SK-N-SH treated with all-trans-retinoic acid at 6 μM for 48 hours (cell line): ENCODE data around the gene LRRC14B.

Experiments used
- ATAC-seq: fragments of 200-7000 bp; cut with Tn5 transposase; 3 replicates; pipeline ENCODE4 v1.9.1; 2020; ENCODE audit warnings: mild to moderate bottlenecking, moderate library complexity
- ARNTL ChIP-seq: fragments of 450-650 bp; formaldehyde crosslinking; IDR thresholded peaks from 2 replicates; pipeline ENCODE4 v1.5.0; 2020; ENCODE audit warnings: low read depth, mild to moderate bottlenecking, moderate library complexity, borderline replicate concordance
- BACH2 ChIP-seq: fragments of 250-450 bp; sonication (Bioruptor Pico); IDR thresholded peaks from 2 replicates; pipeline ENCODE4 v1.9.0; 2021; ENCODE audit warnings: mild to moderate bottlenecking, borderline replicate concordance
- CSDC2 ChIP-seq: fragments of 250-450 bp; sonication (Bioruptor Pico); IDR thresholded peaks from 2 replicates; pipeline ENCODE4 v1.5.0; 2020; ENCODE audit warnings: mild to moderate bottlenecking, moderate library complexity
- ESRRG ChIP-seq: fragments of 250-450 bp; sonication (Bioruptor Pico); IDR thresholded peaks from 2 replicates; pipeline ENCODE4 v1.6.1; 2021; ENCODE audit warnings: mild to moderate bottlenecking
- GLIS3 ChIP-seq: fragments of 250-450 bp; sonication (Bioruptor Pico); IDR thresholded peaks from 2 replicates; pipeline ENCODE4 v1.5.0; 2020; ENCODE audit warnings: mild to moderate bottlenecking, moderate library complexity
- ISL1 ChIP-seq: fragments of 250-450 bp; sonication (Bioruptor Pico); IDR thresholded peaks from 2 replicates; pipeline ENCODE4 v2.1.2; 2022; ENCODE audit warnings: mild to moderate bottlenecking, moderate library complexity
- OSR1 ChIP-seq: fragments of 250-450 bp; sonication (Bioruptor Pico); IDR thresholded peaks from 2 replicates; pipeline ENCODE4 v1.8.0; 2022; ENCODE audit warnings: moderate library complexity, mild to moderate bottlenecking, inconsistent platforms
- PATZ1 ChIP-seq: fragments of 250-450 bp; sonication (Bioruptor Pico); IDR thresholded peaks from 2 replicates; pipeline ENCODE4 v1.8.0; 2020; ENCODE audit warnings: mild to moderate bottlenecking, moderate library complexity, borderline replicate concordance
- POU6F1 ChIP-seq: fragments of 250-450 bp; sonication (Bioruptor Pico); IDR thresholded peaks from 2 replicates; pipeline ENCODE4 v1.8.0; 2021; ENCODE audit warnings: low read depth, mild to moderate bottlenecking, moderate library complexity, borderline replicate concordance
- PPARA ChIP-seq: fragments of 250-450 bp; sonication (Bioruptor Pico); IDR thresholded peaks from 2 replicates; pipeline ENCODE4 v1.5.0; 2020; ENCODE audit warnings: mild to moderate bottlenecking, borderline replicate concordance
- RARB ChIP-seq: fragments of 250-450 bp; sonication (Bioruptor Pico); IDR thresholded peaks from 2 replicates; pipeline ENCODE4 v1.8.0; 2021; ENCODE audit warnings: mild to moderate bottlenecking, moderate library complexity
- SNAI2 ChIP-seq: fragments of 250-450 bp; sonication (Bioruptor Pico); IDR thresholded peaks from 2 replicates; pipeline ENCODE4 v1.5.0; 2020; ENCODE audit warnings: mild to moderate bottlenecking, moderate library complexity
- TCF4 ChIP-seq: fragments of 250-450 bp; sonication (Bioruptor Pico); IDR thresholded peaks from 2 replicates; pipeline ENCODE4 v1.8.0; 2021; ENCODE audit warnings: mild to moderate bottlenecking, moderate library complexity, borderline replicate concordance
- TOX ChIP-seq: fragments of 250-450 bp; sonication (Bioruptor Pico); IDR thresholded peaks from 2 replicates; pipeline ENCODE4 v1.8.0; 2021; ENCODE audit warnings: mild to moderate bottlenecking, moderate library complexity, borderline replicate concordance
- TSHZ2 ChIP-seq: fragments of 250-450 bp; sonication (Bioruptor Pico); IDR thresholded peaks from 2 replicates; pipeline ENCODE4 v1.5.0; 2020; ENCODE audit warnings: mild to moderate bottlenecking, moderate library complexity
- ZFP3 ChIP-seq: fragments of 250-450 bp; sonication (Bioruptor Pico); IDR thresholded peaks from 2 replicates; pipeline ENCODE4 v1.5.0; 2020; ENCODE audit warnings: mild to moderate bottlenecking, moderate library complexity
- ZFP30 ChIP-seq: fragments of 450-650 bp; formaldehyde crosslinking; IDR thresholded peaks from 2 replicates; pipeline ENCODE4 v1.5.0; 2022; ENCODE audit warnings: mild to moderate bottlenecking, moderate library complexity
- ZNF565 ChIP-seq: fragments of 450-650 bp; formaldehyde crosslinking; conservative IDR thresholded peaks from 2 replicates; pipeline ENCODE4 v1.5.0; 2020; ENCODE audit warnings: low read depth, mild to moderate bottlenecking, moderate library complexity
- ZNF70 ChIP-seq: fragments of 450-650 bp; formaldehyde crosslinking; IDR thresholded peaks from 2 replicates; pipeline ENCODE4 v1.5.0; 2020; ENCODE audit warnings: mild to moderate bottlenecking, moderate library complexity
- ZNF8 ChIP-seq: fragments of 450-650 bp; formaldehyde crosslinking; IDR thresholded peaks from 2 replicates; pipeline ENCODE4 v1.5.0; 2020; ENCODE audit warnings: mild to moderate bottlenecking, moderate library complexity

The LRRC14B gene

GRCh38 chr5:204966-205670 lies 13.8 kb downstream of the LRRC14B start:
- TF ChIP-seq ZFP3 (CRISPR knock-in tag): no peak
- TF ChIP-seq ISL1: no peak
- TF ChIP-seq ESRRG (CRISPR knock-in tag): no peak
- no peak for TF ChIP-seq GLIS3 (CRISPR knock-in tag)
- TF ChIP-seq ZNF8 (CRISPR knock-in tag): no peak
- TF ChIP-seq TOX (CRISPR knock-in tag): no peak
- no peak for TF ChIP-seq BACH2 (CRISPR knock-in tag)
- TF ChIP-seq SNAI2 (CRISPR knock-in tag): no peak
- no peak for TF ChIP-seq PATZ1 (CRISPR knock-in tag)
- TF ChIP-seq TCF4: no peak
- TF ChIP-seq CSDC2: no peak
- ATAC-seq: no peak

- peak; percentile 97 for ATAC-seq
- no peak for TF ChIP-seq GLIS3 (CRISPR knock-in tag)
- no peak for TF ChIP-seq ARNTL (CRISPR knock-in tag)
- no peak for TF ChIP-seq POU6F1
- no peak for TF ChIP-seq OSR1 (CRISPR knock-in tag)
- no peak for TF ChIP-seq ESRRG (CRISPR knock-in tag)
- TF ChIP-seq ZNF8 (CRISPR knock-in tag): no peak
- TF ChIP-seq ISL1: no peak
- TF ChIP-seq ZNF70 (CRISPR knock-in tag): no peak
- TF ChIP-seq TCF4: no peak
- no peak for TF ChIP-seq TOX (CRISPR knock-in tag)
- no peak for TF ChIP-seq TSHZ2 (CRISPR knock-in tag)
- no peak for TF ChIP-seq BACH2 (CRISPR knock-in tag)
- no peak for TF ChIP-seq PPARA
Measured at GRCh38 chr5:206406-206805, 15.1 kb downstream of the LRRC14B start.

GRCh38 chr5:206927-207536 lies 15.7 kb downstream of the LRRC14B start:
- no peak for TF ChIP-seq POU6F1
- TF ChIP-seq ZFP30 (CRISPR knock-in tag): no peak
- no peak for TF ChIP-seq PATZ1 (CRISPR knock-in tag)
- no peak for TF ChIP-seq SNAI2 (CRISPR knock-in tag)
- no peak for TF ChIP-seq TCF4
- no peak for TF ChIP-seq ZFP3 (CRISPR knock-in tag)
- TF ChIP-seq OSR1 (CRISPR knock-in tag): no peak
- no peak for TF ChIP-seq ISL1
- TF ChIP-seq ZNF565 (CRISPR knock-in tag): no peak
- no peak for TF ChIP-seq RARB
- no peak for TF ChIP-seq CSDC2
- no peak for TF ChIP-seq TOX (CRISPR knock-in tag)
- TF ChIP-seq ZNF8 (CRISPR knock-in tag): no peak
- no peak for TF ChIP-seq ARNTL (CRISPR knock-in tag)
- TF ChIP-seq BACH2 (CRISPR knock-in tag): no peak
- no peak for TF ChIP-seq ZNF70 (CRISPR knock-in tag)
- ATAC-seq: no peak
